Ovary (tissue), 9 donors: ENCODE measurements around the gene ARR3. TPM values are rescaled to one million over a fixed set of nuclear protein-coding genes. Genes with fewer than 3 reads are reported as not detected.

Experiments
- DNase-seq, 5 donors: peaks; one replicate each; pipeline ENCODE4 v3.0.0-alpha.2; 2019 to 2020
- H3K27ac ChIP-seq, 2 donors: fragments of 200-600 bp; one replicate each; pipeline versions ENCODE4 v1.5.1 to v1.8.0; 2019 to 2022
- H3K27me3 ChIP-seq: fragments of 200-600 bp; one replicate; pipeline ENCODE4 v1.8.0; 2022
- H3K36me3 ChIP-seq: fragments of 200-600 bp; sonication (generic); one replicate; pipeline ENCODE4 v1.5.1; 2019
- H3K4me1 ChIP-seq: one replicate; pipeline ENCODE4 v1.8.1; 2013; ENCODE audit warnings: mild to moderate bottlenecking, moderate library complexity; ENCODE audit not compliant: insufficient read depth
- H3K4me3 ChIP-seq: fragments of 200-600 bp; sonication (generic); one replicate; pipeline ENCODE4 v1.5.1; 2017
- H3K9me3 ChIP-seq, 2 donors: fragments of 200-600 bp in 1 of 2; sonication (generic) in 1 of 2; one replicate each; pipeline versions ENCODE4 v1.5.1 to v1.8.1; 2013 to 2019; ENCODE audit warnings: mild to moderate bottlenecking in 1 of 2, moderate library complexity in 1 of 2
- EP300 ChIP-seq: sonication (generic); formaldehyde crosslinking; IDR thresholded peaks from one replicate; pipeline ENCODE4 v1.6.1; 2017; ENCODE audit warnings: antibody characterized with exemption
- POLR2A ChIP-seq: fragments of 450-650 bp; IDR thresholded peaks from one replicate; pipeline ENCODE4 v1.6.1; 2017; ENCODE audit warnings: antibody characterized with exemption, mild to moderate bottlenecking, moderate library complexity
- WGBS, 3 donors: extraction: QIAGEN DNeasy Blood & Tissue Kit in 1 of 3; methylation state at CpG; one replicate each; pipeline versions ENCODE4 v1.1.5 to v1.1.7; 2013 to 2017; 5-methylcytosine and 5-hydroxymethylcytosine counted together
- intact Hi-C, 4 donors: fragments of 100-400 bp; cut with DNase I; formaldehyde crosslinking; loops; one replicate each; pipeline versions ENCODE4 v1.11.0 to v1.15.1; 2022 to 2023
- polyA plus RNA-seq, 2 donors: library from polyadenylated mRNA; stranded (reverse); fragments of 200-250 nt in 1 of 2; fragments of 350-450 nt in 1 of 2; fragmentation: Illumina TruSeq in 1 of 2; extraction: RNeasy Lipid Tissue Mini Kit (QIAGEN cat#74804) in 1 of 2; gene quantifications; one replicate each; pipeline ENCODE4 v1.2.3, GENCODE V29; 2013 to 2014
- total RNA-seq, 7 donors: library from RNA; depleted of rRNA in 2 of 7; stranded (reverse); fragments of >200 nt in 2 of 7; fragmentation: NEBNext Ultra II Directional in 3 of 7; extraction: Animal tissue kit (Norgen Biotek cat#: 25700) in 3 of 7; gene quantifications; one replicate each; pipeline versions ENCODE4 v1.1.0 to v1.2.4, GENCODE V29; 2016 to 2023
- TF ChIP-seq, protein P1 (sequence below), 3 donors: fragments of 450-650 bp in 2 of 3; fragments of 200-600 bp in 1 of 3; IDR thresholded peaks; one replicate each; pipeline versions ENCODE4 v1.5.1 to v1.8.0; 2016 to 2022; ENCODE audit warnings: antibody characterized with exemption in 3 of 3, mild to moderate bottlenecking in 1 of 3
- donor health status: DM: no; HTN: no; CAD: no; lungs with moderate emphysema.
- donor health status: DM: no; HTN: no; CAD: no.
- donor health status: Bipolar disorder and iron deficiency.
- donor health status: DM: yes; HTN: yes; CAD: no.
- donor health status: DM: no; HTN: no; CAD: no.
- donor health status: DM: yes; HTN: yes; CAD: no.

Gene ARR3
- total and polyA plus RNA-seq, 9 donors: not detected

DNA sequence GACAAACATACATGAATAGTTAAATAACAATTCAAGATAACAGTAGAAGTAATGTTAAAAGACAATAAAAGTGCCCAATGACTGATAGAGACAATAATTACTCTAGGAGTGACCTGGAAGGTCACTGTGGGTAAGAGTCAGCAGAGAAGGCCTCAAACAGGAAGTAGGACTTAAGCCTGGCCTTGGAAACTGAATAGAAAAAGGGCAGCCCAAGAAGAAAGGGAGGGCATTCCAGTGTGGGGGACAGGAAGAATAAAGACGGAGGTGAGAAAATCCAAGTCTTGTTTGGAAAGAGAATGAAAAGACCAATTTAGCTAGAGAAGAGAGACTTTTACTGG lies 14.1 kb upstream of the ARR3 start:
- DNase-seq: no peak
- intact Hi-C loops: no loop called here
- no peak overlapping the region for H3K27ac ChIP-seq
- TF ChIP-seq EP300: no peak
- TF ChIP-seq, protein P1, sequence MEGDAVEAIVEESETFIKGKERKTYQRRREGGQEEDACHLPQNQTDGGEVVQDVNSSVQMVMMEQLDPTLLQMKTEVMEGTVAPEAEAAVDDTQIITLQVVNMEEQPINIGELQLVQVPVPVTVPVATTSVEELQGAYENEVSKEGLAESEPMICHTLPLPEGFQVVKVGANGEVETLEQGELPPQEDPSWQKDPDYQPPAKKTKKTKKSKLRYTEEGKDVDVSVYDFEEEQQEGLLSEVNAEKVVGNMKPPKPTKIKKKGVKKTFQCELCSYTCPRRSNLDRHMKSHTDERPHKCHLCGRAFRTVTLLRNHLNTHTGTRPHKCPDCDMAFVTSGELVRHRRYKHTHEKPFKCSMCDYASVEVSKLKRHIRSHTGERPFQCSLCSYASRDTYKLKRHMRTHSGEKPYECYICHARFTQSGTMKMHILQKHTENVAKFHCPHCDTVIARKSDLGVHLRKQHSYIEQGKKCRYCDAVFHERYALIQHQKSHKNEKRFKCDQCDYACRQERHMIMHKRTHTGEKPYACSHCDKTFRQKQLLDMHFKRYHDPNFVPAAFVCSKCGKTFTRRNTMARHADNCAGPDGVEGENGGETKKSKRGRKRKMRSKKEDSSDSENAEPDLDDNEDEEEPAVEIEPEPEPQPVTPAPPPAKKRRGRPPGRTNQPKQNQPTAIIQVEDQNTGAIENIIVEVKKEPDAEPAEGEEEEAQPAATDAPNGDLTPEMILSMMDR (IDR thresholded peaks at IDR 0.05): no peak
- no peak for TF ChIP-seq POLR2A
- H3K36me3 ChIP-seq: no peaks in the 10 kb centered on the region
- H3K4me1 ChIP-seq: no peaks in the 10 kb centered on the region
- no peaks in the 10 kb centered on the region for H3K9me3 ChIP-seq
- 61 to 84% (median 79%) methylated on average over 1 of the region's 1 CpG for WGBS, 3 donors
- H3K27me3 ChIP-seq: no peaks in the 10 kb centered on the region
- no peak overlapping the region for H3K4me3 ChIP-seq

DNA sequence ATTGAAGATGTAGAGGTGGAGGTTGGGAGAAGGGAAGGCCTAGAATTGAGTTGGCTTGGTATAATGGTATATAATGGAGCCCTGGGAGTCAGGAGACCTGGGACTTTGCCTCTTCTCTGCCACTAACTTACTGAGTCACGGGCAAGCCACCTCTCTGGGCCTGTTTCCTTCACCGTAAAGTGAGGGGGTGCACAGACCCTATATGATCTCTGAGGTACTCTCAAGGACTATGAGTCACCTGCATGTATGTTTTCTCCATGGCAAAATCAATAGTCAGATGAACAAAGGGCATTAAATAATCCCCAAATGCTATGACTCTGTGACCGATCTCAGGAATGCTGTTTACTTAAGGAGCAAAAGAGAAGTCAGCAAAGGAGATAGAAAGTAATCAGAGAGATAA lies 13.2 kb upstream of the ARR3 start:
- intact Hi-C loops: no loop called here
- no peaks in the 10 kb centered on the region for H3K36me3 ChIP-seq
- no peaks in the 10 kb centered on the region for H3K9me3 ChIP-seq
- no peaks in the 10 kb centered on the region for H3K4me1 ChIP-seq
- 80 to 85% (median 84%) methylated on average over 3 of the region's 3 CpGs for WGBS, 3 donors
- TF ChIP-seq, protein P1 (IDR thresholded peaks at IDR 0.05): no peak
- TF ChIP-seq EP300 (no peak), POLR2A (no peak)
- H3K27ac ChIP-seq: no peak overlapping the region
- H3K4me3 ChIP-seq: no peak overlapping the region
- no peak for DNase-seq
- H3K27me3 ChIP-seq: no peaks in the 10 kb centered on the region

DNA sequence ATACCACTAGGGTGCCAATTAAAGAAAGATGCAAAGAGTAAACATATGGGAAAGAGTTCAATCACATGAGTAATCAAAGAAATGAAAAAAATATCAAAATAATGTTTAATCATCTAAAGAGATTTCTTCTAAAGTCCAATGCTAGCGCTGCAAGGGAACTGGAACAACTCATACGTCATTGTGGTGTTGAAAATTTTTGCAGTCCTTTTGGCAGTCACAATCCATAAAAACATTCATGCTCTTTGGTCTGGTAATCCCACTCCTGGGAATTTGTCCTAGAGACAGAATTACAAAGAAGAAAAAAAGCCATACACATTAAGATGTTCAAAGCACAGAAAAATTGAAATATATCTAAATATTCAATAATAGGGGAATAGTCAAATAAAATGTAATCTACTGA lies 12.7 kb upstream of the ARR3 start:
- Histone ChIP-seq H3K4me3 (no peak overlapping the region), H3K4me1 (no peaks in the 10 kb centered on the region), H3K27me3 (no peaks in the 10 kb centered on the region), H3K27ac (no peak overlapping the region), H3K36me3 (no peaks in the 10 kb centered on the region), H3K9me3 (no peaks in the 10 kb centered on the region)
- DNase-seq: no peak
- WGBS, 3 donors: 73 to 83% (median 81%) methylated on average over 2 of the region's 2 CpGs
- intact Hi-C loops: no loop called here
- TF ChIP-seq EP300: no peak

DNA sequence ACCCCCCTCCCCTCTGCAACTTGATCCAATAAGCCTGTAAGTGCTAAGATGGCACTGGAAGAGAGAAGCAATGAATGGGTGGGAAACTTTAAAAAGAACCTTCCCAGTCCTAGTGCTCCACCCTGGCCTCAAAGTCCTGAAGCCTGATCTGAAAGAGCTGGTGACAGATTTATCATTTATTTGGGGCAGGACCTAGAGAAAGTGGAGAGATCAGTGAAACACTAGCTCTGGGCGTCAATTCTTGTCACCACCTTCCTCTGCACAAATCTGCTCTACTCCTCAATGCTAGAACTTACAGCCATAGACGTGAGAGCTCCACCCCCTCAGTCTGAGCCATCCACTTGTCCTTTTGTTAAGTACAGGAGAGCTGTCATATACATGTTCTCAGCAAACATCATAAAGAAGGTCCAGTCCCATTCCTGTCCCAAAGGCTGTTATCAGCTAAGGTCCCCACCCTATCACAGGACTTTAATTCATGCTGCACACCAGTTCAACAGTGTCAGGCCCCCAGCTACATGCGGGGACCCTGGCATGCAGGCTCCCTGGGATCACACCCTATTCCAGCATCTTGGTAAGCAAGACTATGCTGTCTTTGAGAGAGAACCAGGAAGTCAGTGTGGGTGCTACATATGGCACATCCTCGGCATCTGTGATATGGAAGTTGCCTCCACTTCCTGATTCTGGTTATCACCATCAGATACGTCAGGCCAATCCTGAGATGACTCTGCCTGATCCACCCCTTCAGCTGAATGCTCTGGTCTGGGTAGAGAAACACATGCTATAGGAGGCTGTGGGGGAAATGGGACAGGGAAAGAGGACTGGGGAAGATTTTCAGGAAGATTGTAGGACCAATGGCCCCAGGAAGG lies 10.5 kb upstream of the ARR3 start:
- no peak overlapping the region for H3K27ac ChIP-seq
- no peak for DNase-seq
- intact Hi-C loops: no loop called here
- no peak overlapping the region for H3K4me3 ChIP-seq
- TF ChIP-seq EP300: no peak
- no peaks in the 10 kb centered on the region for H3K27me3 ChIP-seq
- no peaks in the 10 kb centered on the region for H3K4me1 ChIP-seq
- WGBS, 3 donors: 63 to 66% (median 65%) methylated on average over 5 of the region's 5 CpGs
- H3K9me3 ChIP-seq: no peaks in the 10 kb centered on the region
- no peaks in the 10 kb centered on the region for H3K36me3 ChIP-seq

DNA sequence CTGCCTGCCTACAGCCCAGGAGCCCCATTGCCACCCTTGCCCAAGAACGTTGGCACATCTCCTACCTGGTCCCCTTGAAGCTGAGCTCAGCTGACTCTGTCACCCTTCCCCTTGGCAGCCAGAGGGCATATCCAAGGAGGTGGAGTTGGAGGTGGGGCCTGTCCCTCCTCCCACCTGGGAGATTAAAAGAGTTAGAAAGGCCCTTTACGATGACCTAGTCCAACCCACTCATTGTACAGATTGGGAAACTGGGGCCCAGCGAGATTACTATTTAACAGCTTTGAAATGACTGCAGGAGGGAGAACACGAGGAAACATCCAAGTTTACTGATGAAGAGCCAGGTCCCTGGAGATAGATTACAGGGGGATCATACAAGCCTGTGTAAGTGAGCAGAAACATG lies 8.0 kb upstream of the ARR3 start, which contains the start of gene P2RY4:
Gene P2RY4, minus strand, starts transcription at position 101 of the 400 bp plus-strand sequence. CDS start 580 bp downstream, outside the sequence.
- no peaks in the 10 kb centered on the region for H3K27me3 ChIP-seq
- no peaks in the 10 kb centered on the region for H3K9me3 ChIP-seq
- H3K36me3 ChIP-seq: no peaks in the 10 kb centered on the region
- H3K4me3 ChIP-seq: no peak within 1 kb of the TSS
- no peaks in the 10 kb centered on the region for H3K4me1 ChIP-seq
- no peak for DNase-seq
- TF ChIP-seq, protein P1 (IDR thresholded peaks at IDR 0.05): no peak
- TF ChIP-seq EP300 (no peak), POLR2A (no peak)
- intact Hi-C loops: no loop called here
- no peak within 1 kb of the TSS for H3K27ac ChIP-seq
- 62 to 66% (median 63%) methylated on average over 4 of the region's 4 CpGs for WGBS, 3 donors
